Astrocyte of the hippocampus (primary cell): ENCODE measurements around the gene EEFSEC.

ENCODE experiments used
- DNase-seq: peaks from one replicate; pipeline ENCODE4 v3.0.0; 2011; ENCODE audit warnings: low read depth, low spot score

The EEFSEC gene

DNA sequence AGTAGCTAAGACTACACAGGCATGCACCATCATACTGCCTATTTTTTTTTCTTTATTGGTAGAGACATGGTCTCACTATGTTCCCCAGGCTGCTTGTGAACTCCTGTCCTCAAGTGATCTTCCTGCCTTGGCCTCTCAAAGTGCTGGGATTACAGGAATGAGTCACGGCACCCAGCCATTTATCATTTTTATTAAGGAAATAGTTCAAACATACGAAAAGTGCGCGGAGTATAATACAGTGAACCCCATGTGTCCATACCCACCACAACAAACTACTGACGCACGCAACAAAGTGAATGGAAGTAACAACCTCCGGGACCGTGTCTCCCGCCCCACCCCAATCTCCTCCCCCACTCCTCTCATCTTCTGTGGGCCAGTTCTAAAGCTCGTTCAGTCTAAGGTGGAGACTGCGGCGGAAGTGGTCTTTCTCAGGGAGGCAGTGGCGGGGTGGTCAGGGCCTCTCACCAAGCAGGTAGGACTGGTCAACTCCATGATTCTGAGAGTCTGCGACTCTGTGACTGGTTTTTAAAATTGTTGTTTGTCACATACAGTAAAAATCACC is 271.3 kb downstream of the EEFSEC start:
- no peak for DNase-seq

DNA sequence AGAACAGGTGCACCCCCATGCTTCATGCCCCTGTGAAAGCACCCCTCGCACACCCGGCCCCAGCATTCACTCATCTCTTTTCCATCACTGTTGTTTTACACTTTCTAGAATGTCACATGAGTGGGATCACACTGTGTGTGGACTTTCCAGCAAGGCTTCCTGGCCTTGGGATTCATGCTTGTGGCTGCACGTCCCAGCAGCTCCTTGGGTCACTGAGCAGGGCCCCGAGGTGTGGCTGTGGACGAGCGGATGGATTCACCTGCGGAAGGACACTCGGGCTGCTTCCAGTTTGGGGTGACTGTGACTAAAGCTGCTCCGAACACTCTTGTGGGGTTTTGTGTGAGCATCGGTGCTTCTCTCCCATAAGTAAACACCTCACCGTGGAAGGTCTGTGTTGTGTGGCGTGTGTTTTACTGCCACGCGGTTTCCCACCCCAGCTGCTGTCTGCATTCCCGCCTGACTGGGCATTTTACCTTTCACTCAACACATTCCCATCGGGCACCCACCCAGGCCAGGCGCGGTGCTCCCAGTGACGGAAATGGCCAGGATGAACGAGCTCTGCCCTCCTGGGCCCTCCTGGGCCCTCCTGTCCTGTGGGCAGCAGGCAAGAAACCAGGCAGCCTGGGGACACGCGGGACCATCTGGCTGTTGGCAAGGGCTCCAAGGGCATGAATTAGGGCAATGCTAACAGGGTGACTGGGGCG is 272.0 kb downstream of the EEFSEC start:
- no peak for DNase-seq

DNA sequence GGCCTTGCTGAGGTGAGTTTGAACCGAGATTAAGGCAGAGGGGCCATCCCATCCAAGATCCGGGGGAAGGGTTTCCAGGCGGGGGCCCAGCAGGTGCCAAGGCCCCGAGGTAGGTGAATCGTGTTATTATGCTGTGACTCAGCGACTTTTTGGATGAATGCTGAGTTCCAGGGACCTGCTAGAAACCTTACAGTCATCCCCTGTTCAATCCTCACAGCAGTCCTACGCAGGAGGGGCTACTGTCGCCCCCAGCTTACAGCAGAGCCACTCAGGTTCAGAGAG is 272.5 kb downstream of the EEFSEC start:
- DNase-seq = no peak

DNA sequence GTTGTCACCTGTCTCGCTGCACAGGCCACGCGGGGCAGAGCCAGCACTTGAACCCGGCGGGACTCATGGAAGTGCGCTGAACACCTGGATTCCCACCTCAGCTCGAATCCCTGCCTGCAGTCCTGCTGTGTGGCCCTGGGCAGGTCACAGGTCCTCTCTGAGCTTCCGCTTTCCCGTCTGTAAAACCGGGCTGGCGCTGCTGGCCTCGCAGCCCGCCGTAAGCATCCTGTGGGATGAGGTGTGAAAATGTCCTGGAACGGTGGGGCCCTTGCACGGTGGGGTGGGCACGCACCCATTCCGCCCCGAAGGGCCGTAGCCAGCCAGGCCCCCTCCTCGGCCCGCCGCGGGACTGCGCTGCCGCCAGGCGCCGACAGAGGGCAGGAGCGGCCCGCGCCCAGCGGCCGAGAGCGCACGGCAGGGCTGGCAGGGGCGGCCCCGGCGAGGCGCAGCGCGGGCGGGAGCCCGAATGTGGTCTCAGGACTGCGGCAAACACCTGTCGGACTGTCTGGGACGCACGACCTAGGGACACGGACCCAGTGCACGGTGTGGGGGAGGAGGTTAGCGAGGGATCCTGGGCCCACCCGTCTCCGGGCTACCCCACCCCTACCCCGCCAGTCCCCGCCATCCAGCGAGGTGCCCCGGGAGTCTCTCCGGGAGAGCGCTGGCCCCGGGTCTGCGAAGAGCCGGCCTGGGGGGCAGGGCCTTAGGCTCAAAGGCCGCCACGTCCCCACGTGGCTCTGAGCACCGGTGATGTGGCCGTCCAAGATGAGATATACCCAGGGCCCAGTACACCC is 273.0 kb downstream of the EEFSEC start:
- peak; percentile 71 for DNase-seq

DNA sequence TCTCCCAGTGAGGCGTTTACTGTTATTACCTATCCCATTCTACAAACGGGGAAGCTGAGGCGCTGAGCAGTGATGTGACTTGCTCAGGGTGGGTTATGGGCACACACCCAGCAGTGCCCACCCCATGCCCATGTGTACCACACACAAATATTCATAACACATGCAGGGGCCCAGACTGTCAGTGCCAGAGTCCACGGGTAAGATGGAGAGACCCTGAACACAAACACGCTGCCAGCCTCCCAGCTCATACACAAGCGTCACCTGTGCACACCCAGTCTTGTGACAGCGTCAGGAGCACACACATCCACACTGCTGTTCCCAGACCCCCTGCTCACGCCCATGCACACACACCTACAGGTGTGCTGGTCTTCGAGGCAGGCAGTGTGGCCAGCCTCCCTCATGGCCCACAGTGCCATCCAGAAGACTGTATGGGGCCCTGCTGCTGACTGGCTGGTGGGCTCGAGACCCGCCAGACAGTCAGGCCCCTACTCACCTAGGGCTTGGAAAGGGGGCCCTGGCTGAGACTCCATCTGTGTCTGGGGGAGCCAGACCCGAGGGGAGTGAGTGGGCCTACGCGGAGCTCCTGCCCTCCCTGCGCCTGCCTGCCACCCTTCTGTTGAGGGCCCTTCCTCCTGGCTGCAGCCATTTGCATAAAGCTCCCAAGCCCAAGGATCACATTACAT is 274.0 kb downstream of the EEFSEC start:
- no peak for DNase-seq

DNA sequence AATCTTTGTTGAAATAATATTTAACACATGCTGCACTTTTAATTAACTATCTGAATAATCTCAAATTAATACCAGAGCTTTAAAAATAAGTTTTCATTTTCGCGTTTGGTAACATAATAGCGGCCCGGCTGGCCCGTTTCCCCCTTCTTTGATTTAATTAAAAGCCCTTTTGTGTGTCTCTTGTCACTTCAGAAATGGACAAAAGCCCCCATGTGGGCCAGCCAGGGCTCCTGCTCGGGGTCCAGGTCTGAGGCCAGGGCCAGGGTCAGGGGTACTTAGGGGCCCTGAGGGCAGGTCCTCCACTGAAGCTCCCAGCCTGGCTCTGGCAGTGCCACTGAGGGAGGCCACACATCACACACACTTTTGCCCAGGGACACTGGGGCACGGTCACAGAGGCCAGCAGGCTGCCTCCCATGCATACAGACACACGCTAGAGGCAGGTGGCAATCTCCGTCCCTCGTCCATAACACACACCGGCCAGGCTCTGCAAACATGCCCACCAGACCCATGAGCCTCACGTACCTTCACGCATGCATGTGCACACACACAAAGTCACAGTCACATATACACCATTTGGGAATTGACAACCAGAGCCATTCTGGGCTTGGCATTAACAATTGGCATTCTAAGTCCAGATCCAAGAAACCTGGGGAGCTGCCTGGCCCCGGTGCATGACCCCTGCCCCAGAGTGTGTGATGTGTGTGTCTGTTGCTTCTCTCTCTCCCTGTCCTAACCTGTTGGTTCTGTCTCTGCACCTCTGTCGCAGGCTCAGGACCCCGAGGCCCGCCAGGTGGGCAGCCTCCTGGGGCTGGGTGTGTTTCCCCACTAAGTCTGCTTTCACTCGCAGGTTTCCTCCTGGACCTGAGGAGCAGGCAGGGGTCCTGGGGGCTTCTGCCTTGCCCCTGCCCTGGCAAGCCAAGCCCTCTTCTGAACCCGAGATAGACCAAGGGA is 274.9 kb downstream of the EEFSEC start:
- no peak for DNase-seq

DNA sequence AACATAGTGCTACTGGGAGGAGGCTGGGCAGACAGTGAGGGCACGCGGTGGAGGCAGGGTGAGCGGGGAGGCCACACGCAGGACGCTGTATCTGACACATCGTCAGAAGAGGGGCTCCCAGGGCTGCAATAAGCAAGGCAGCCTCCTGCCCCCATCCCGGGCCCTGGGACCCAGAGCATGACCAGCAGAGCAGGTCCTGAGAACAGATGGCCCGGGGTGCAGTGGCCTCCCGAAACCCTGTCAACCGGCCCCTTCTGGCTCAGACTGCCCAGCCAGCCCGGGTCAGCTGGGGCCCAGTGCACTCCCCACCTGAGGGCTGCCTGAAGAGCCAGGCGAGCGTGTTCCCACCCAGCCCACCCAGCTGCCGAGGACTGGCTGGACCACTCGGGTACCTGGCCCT is 276.0 kb downstream of the EEFSEC start:
- no peak for DNase-seq

DNA sequence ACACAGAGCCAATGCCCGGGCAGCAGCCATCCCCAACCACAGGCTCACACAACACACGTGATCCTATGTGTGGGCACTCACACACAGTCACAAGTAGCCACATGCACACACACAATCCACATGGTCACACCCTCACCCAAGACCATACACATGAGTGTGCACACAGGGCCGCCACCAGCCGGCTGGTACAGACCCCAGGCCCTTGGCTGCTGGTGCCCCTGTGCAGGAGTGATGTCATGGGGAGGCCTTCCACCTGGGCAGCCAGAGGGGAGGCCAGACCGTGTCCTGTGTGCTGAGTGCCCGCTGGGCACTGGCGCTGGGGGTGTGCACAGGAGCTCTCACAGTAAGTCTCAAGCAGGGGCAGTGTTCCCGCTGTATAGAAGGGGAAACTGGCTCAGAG is 276.5 kb downstream of the EEFSEC start:
- no peak for DNase-seq

DNA sequence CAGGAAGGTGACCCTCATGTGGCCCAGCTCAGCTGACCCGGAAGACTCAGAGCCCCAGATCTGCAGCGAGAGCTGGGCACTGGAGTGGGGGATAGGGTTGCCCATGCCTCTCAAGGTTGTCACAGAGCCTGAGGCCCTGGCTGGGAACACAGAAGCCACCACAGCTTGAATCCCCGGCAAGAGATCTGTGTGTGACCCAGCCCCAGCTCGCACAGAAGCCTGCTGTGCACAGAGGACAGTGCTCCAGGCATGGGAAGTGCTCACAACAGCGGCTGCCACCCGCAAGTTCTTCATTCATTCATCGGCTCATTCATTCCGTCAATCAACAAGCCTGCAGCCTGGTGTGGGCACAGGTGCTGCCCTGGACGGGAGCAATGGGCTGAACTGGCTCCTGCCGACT is 277.0 kb downstream of the EEFSEC start:
- DNase-seq = no peak

DNA sequence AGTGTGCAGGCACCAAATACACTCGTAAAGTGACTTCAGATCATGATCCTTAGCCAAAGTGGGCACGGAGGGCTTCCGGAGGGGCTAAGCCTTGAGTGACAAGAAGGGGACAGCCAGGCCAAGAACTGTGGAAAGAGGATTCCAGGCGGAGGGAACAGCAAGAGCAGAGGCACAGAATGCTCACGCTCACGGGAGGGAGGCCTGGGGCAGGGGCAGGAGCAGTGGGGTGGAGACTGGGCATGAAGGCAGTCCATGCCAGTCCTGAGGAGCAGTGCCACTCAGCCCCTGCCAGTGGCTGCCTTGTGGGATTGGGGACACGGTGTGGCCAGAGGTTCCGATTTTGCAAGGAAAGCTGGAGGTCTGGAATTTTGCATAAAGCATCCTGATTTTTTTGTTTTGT is 277.4 kb downstream of the EEFSEC start:
- no peak for DNase-seq

DNA sequence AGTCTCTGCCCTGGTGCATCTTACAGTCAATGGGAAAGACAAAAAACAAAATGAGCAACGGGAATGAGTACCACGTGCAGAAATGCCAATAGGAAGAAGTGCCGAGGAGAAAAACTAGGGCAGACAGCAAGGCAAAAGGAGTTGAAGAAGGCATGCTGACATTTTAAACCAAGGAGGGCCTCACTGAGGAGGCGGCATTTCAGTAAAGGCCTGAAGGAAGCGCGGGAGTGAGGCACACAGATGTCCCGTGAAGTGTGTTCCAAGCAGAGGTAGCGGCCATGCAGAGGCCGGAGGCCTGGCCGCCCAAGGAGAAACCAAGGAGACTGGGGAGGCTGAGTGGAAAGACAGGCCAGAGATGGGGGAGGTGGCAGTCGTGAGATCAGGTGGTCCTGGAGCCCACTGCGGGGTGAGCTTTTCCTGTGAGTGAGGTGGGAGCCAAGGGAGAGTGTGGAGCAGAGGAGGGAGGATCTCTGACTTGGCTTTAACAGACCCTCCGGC is 278.6 kb downstream of the EEFSEC start:
- DNase-seq = no peak

DNA sequence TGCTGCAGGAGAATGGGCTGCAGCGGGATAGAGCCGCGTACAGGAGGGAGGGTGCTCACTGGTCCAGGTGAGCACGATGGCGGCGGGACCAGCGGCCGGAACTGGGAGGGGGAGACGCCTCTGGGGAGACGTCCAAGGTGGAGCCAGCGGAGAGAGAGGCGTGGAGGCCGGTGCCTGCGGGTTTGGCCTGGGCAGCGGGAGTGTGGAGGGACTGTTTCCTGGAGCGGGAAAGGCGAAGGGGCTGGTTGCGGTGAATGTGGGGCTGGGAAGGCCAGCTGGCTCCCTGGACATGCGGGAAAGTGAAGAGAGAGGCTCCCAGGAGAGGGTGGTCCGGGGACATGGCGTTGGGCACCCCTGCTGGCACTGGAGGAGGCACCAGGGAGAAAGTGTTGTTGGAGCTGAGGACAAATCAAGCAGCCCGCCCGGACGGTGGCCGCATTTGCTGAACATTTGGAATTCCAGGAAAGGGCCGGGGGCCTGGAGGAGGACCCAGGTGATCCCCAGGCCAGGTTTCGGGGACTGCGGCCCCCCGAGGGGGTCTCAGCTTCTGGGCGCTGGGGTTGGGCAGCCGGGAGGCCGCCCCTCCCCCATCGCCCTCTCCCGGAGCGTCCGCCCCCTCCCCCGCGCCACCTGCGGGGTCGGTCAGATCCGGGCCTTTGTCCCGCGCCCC is 279.2 kb downstream of the EEFSEC start:
- DNase-seq = no peak

DNA sequence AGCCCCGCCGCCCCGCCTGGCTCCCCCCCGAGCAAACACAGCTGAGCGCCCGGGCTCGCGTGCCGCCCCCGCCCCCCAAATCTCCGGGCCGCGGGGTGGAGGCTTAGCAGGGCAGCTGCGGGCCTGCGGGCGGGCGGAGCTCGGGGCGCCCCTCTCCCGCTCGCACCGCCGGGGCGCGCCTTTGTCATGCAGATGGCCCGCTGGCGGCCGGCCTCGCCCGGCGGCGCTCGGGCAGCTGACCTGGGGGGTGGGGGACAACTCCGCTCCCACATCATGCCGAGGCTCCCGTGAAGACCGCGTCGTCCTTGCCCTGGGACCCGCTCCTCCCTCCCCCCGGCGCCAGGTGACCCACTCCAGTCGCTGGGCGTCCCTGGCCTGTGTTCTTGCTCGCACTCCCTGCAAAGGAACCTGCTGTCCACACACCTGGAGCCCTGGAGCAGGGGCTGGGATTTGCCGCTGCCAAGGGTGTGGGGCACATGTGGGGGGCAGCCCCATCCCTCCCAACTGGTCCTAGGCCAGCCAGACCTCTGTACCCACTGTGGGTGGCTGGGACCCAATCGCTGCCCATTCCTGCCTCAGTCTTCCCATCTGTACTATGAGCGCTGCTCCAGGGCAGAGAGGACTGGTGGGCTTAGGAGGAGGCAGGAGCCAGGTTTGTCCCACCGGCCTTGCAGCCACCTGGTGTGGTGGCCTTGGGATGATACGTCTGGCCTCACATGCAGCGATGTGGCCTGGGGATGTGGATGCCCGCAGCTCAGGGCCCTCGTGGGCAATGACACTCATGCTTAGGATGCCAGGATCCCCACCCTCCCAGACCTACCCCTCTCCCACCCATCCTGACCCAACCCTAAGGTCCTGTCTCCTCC is 279.9 kb downstream of the EEFSEC start:
- peak; percentile 34 for DNase-seq

DNA sequence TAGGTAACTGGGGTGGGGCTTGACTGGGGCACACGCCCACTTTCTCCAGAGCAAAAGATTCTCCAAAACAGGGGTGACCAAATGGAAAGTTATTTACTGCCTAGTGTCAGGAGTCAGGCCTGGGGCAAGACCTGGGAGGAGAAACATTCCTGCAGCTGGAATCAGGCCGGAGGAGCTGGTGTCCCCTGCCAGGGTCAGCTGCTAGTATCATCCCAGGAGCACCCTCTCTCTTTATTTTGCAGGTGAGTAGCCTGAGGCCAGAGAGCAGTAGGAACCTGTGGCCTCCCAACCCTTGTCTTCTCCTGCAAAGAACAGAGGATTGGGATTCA is 280.5 kb downstream of the EEFSEC start:
- no peak for DNase-seq

DNA sequence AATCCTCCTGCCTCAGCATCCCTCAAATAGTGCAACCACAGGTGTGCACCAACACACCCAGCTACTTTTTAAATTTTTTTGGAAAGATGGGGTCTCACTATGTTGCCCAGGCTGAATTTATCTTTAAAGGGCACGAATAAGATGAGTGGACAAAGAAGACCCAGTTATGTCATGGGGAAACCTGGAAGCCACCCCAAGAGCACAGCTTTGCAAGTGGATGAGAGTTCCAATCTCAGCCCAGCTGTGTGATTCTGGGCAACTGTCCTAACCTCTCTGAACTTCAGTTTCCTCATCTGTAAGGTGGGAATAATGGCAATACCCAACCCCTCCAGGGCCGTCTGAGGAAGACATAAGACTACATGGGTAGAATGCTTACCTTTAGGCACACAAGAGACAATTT is 281.2 kb downstream of the EEFSEC start:
- no peak for DNase-seq

DNA sequence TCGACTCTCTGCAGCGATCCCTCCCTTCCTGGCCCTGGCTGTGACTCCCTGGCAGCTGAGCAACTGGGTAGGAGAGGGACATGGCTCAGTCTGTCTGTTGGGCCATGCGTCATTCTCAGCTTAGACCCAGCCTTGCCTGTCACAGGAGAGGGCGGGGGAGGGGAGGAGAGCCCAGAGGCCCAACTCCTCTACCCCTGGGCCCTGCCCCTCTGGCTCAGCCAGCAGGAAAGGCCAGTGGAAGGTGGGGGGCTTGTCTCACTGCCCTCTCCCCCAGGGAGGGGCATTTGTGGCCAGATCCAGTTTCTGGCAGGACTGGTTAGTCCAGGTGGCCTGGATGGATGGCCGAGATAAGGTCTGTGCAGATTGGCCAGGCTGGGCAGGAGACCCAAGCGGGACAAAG is 281.8 kb downstream of the EEFSEC start:
- DNase-seq = no peak

DNA sequence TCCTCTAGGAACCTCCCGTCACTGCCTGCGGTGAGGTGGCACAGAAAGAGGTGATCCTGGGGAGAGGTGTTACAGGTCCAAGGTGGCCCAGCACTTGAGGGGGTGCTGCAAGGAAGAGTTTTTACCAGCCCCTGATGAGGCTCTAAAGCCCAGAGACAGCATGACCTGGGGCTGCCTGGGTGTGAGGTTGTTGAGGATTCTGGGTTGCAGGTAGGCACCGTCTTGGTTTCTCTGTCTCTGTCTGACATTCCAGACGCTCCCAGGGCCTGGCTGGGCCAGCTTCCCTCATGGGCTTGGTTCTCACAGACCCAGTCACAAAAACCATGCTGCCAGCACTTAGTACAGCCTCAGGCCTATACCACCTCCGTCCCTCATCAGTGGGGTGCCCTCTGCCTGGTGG is 282.3 kb downstream of the EEFSEC start:
- DNase-seq = no peak

DNA sequence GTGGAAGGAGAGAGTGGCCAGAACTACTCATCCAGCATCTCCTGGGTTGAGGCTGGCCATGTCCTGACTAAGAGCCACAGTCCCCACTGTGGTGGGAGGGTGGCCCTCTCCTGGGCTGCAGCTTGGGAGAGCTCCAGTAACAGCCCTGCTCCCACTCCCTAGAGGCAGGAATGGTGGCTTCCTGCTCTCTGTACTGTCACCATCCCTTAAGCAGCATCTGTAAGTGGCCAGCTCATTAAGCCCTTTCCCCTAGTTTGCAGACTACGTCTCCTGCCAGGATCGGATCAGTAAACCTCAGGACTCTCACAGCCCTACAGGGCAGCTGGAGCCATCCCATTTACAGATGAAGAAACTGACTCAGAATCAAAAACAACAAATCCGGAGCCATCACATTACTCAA is 282.9 kb downstream of the EEFSEC start:
- DNase-seq = no peak

DNA sequence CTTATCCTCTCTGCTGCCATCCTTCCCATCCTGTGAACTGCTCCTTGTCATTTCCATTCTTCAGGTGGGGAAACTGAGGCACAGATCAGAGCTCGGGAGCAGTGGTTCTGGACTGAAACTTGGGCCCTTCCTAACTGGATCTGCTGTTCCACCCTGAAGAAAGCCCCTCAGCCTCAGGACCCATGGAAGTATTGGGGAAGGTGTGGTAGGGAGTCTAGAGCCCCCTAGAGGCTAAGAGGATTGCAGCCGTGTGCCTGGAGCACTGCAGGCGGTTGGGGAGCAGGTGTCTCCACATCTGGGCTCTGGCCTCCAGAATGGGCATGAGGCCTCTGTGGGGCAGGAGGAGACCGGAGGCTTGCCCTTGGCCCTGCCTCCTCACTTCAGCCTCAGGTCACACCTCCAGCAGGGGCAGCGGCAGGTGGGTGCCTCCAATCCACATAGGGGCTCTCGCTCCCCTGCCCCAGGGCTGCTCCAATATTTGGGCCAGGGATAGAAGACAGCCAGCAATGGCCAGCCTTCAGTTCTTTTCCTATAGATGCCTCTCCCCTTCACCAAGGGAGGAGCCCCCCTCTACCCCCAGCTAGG is 285.3 kb downstream of the EEFSEC start:
- DNase-seq = no peak

DNA sequence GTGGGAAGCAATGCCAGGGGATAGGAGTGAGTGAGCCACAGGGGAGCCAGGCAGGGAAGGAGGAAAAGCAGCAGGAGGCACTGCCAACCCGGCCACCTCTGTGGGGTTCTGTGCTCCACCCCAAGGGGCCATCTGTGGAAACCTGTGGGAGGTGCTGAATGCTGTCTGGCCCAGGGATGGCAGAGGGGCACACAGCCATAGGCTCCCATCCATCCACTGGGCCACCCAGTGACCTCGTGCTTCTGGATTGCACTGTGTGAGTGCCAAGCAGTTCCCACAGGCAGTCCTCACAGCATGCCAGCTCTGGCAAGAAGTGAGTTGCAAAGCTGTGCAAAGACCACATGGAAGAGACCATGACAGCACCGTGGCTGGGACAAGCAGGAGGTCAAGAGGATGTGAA is 285.9 kb downstream of the EEFSEC start:
- DNase-seq = peak; percentile 58
